SK-N-SH treated with all-trans-retinoic acid at 6 μM for 48 hours (cell line): ENCODE data around the gene RBFOX1.

Source experiments
- ATAC-seq: fragments of 200-7000 bp; cut with Tn5 transposase; 3 replicates; pipeline ENCODE4 v1.9.1; 2020; ENCODE audit warnings: mild to moderate bottlenecking, moderate library complexity
- ARNTL ChIP-seq: fragments of 450-650 bp; formaldehyde crosslinking; IDR thresholded peaks from 2 replicates; pipeline ENCODE4 v1.5.0; 2020; ENCODE audit warnings: low read depth, mild to moderate bottlenecking, moderate library complexity, borderline replicate concordance
- BACH2 ChIP-seq: fragments of 250-450 bp; sonication (Bioruptor Pico); IDR thresholded peaks from 2 replicates; pipeline ENCODE4 v1.9.0; 2021; ENCODE audit warnings: mild to moderate bottlenecking, borderline replicate concordance
- CREB5 ChIP-seq: fragments of 250-450 bp; sonication (Bioruptor Pico); IDR thresholded peaks from 2 replicates; pipeline ENCODE4 v1.5.1; 2020; ENCODE audit warnings: low read depth, mild to moderate bottlenecking, moderate library complexity
- CSDC2 ChIP-seq: fragments of 250-450 bp; sonication (Bioruptor Pico); IDR thresholded peaks from 2 replicates; pipeline ENCODE4 v1.5.0; 2020; ENCODE audit warnings: mild to moderate bottlenecking, moderate library complexity
- CSRNP3 ChIP-seq: fragments of 250-450 bp; sonication (Bioruptor Pico); IDR thresholded peaks from 2 replicates; pipeline ENCODE4 v1.5.1; 2021; ENCODE audit warnings: mild to moderate bottlenecking, moderate library complexity
- ESRRG ChIP-seq: fragments of 250-450 bp; sonication (Bioruptor Pico); IDR thresholded peaks from 2 replicates; pipeline ENCODE4 v1.6.1; 2021; ENCODE audit warnings: mild to moderate bottlenecking
- GLIS3 ChIP-seq: fragments of 250-450 bp; sonication (Bioruptor Pico); IDR thresholded peaks from 2 replicates; pipeline ENCODE4 v1.5.0; 2020; ENCODE audit warnings: mild to moderate bottlenecking, moderate library complexity
- ISL1 ChIP-seq: fragments of 250-450 bp; sonication (Bioruptor Pico); IDR thresholded peaks from 2 replicates; pipeline ENCODE4 v2.1.2; 2022; ENCODE audit warnings: mild to moderate bottlenecking, moderate library complexity
- OSR1 ChIP-seq: fragments of 250-450 bp; sonication (Bioruptor Pico); IDR thresholded peaks from 2 replicates; pipeline ENCODE4 v1.8.0; 2022; ENCODE audit warnings: moderate library complexity, mild to moderate bottlenecking, inconsistent platforms
- PATZ1 ChIP-seq: fragments of 250-450 bp; sonication (Bioruptor Pico); IDR thresholded peaks from 2 replicates; pipeline ENCODE4 v1.8.0; 2020; ENCODE audit warnings: mild to moderate bottlenecking, moderate library complexity, borderline replicate concordance
- POU6F1 ChIP-seq: fragments of 250-450 bp; sonication (Bioruptor Pico); IDR thresholded peaks from 2 replicates; pipeline ENCODE4 v1.8.0; 2021; ENCODE audit warnings: low read depth, mild to moderate bottlenecking, moderate library complexity, borderline replicate concordance
- RARB ChIP-seq: fragments of 250-450 bp; sonication (Bioruptor Pico); IDR thresholded peaks from 2 replicates; pipeline ENCODE4 v1.8.0; 2021; ENCODE audit warnings: mild to moderate bottlenecking, moderate library complexity
- SNAI2 ChIP-seq: fragments of 250-450 bp; sonication (Bioruptor Pico); IDR thresholded peaks from 2 replicates; pipeline ENCODE4 v1.5.0; 2020; ENCODE audit warnings: mild to moderate bottlenecking, moderate library complexity
- TCF4 ChIP-seq: fragments of 250-450 bp; sonication (Bioruptor Pico); IDR thresholded peaks from 2 replicates; pipeline ENCODE4 v1.8.0; 2021; ENCODE audit warnings: mild to moderate bottlenecking, moderate library complexity, borderline replicate concordance
- TOX ChIP-seq: fragments of 250-450 bp; sonication (Bioruptor Pico); IDR thresholded peaks from 2 replicates; pipeline ENCODE4 v1.8.0; 2021; ENCODE audit warnings: mild to moderate bottlenecking, moderate library complexity, borderline replicate concordance
- TSHZ2 ChIP-seq: fragments of 250-450 bp; sonication (Bioruptor Pico); IDR thresholded peaks from 2 replicates; pipeline ENCODE4 v1.5.0; 2020; ENCODE audit warnings: mild to moderate bottlenecking, moderate library complexity
- ZC3H10 ChIP-seq: fragments of 250-450 bp; sonication (Bioruptor Pico); IDR thresholded peaks from 2 replicates; pipeline ENCODE4 v1.5.1; 2021; ENCODE audit warnings: mild to moderate bottlenecking, moderate library complexity
- ZFP3 ChIP-seq: fragments of 250-450 bp; sonication (Bioruptor Pico); IDR thresholded peaks from 2 replicates; pipeline ENCODE4 v1.5.0; 2020; ENCODE audit warnings: mild to moderate bottlenecking, moderate library complexity
- ZFP30 ChIP-seq: fragments of 450-650 bp; formaldehyde crosslinking; IDR thresholded peaks from 2 replicates; pipeline ENCODE4 v1.5.0; 2022; ENCODE audit warnings: mild to moderate bottlenecking, moderate library complexity
- ZNF565 ChIP-seq: fragments of 450-650 bp; formaldehyde crosslinking; conservative IDR thresholded peaks from 2 replicates; pipeline ENCODE4 v1.5.0; 2020; ENCODE audit warnings: low read depth, mild to moderate bottlenecking, moderate library complexity
- ZNF70 ChIP-seq: fragments of 450-650 bp; formaldehyde crosslinking; IDR thresholded peaks from 2 replicates; pipeline ENCODE4 v1.5.0; 2020; ENCODE audit warnings: mild to moderate bottlenecking, moderate library complexity
- ZNF8 ChIP-seq: fragments of 450-650 bp; formaldehyde crosslinking; IDR thresholded peaks from 2 replicates; pipeline ENCODE4 v1.5.0; 2020; ENCODE audit warnings: mild to moderate bottlenecking, moderate library complexity

The RBFOX1 gene

GRCh38 chr16:7646821-7647500, 314.3 kb downstream of the RBFOX1 start:
- no peak for ATAC-seq
- no peak for TF ChIP-seq TSHZ2
- TF ChIP-seq TOX (CRISPR knock-in tag) = no peak
- TF ChIP-seq OSR1 (CRISPR knock-in tag) = no peak
- TF ChIP-seq GLIS3 (CRISPR knock-in tag) = no peak
- TF ChIP-seq ISL1 = no peak
- TF ChIP-seq PATZ1 = no peak
- no peak for TF ChIP-seq ZC3H10
- TF ChIP-seq ZNF70 = no peak
- TF ChIP-seq CSRNP3 (CRISPR knock-in tag) = no peak
- TF ChIP-seq BACH2 = no peak
- no peak for TF ChIP-seq ESRRG
- no peak for TF ChIP-seq SNAI2
- no peak for TF ChIP-seq CSDC2 (CRISPR knock-in tag)
- TF ChIP-seq POU6F1 (CRISPR knock-in tag) = no peak
- no peak for TF ChIP-seq ZFP30 (CRISPR knock-in tag)
- no peak for TF ChIP-seq RARB (CRISPR knock-in tag)
- TF ChIP-seq ARNTL = no peak
- no peak for TF ChIP-seq ZNF565 (CRISPR knock-in tag)
- no peak for TF ChIP-seq CREB5 (CRISPR knock-in tag)

- TF ChIP-seq CSRNP3 (CRISPR knock-in tag) = no peak
- TF ChIP-seq SNAI2 = no peak
- no peak for TF ChIP-seq TSHZ2
- TF ChIP-seq GLIS3 (CRISPR knock-in tag) = no peak
- TF ChIP-seq ARNTL = no peak
- TF ChIP-seq ZNF70 = no peak
- no peak for TF ChIP-seq ZFP3 (CRISPR knock-in tag)
- TF ChIP-seq ZFP30 (CRISPR knock-in tag) = no peak
- TF ChIP-seq ZNF565 (CRISPR knock-in tag) = no peak
- TF ChIP-seq TCF4 (CRISPR knock-in tag) = no peak
- TF ChIP-seq TOX (CRISPR knock-in tag) = no peak
- TF ChIP-seq ZNF8 (CRISPR knock-in tag) = no peak
- TF ChIP-seq PATZ1 = no peak
- no peak for TF ChIP-seq ZC3H10
- no peak for TF ChIP-seq RARB (CRISPR knock-in tag)
- ATAC-seq = no peak
Measured at GRCh38 chr16:7650431-7650830, 317.8 kb downstream of the RBFOX1 start.
